ENCODE data around the gene OR5K4. TPM values are rescaled to one million over a fixed set of nuclear protein-coding genes. Genes with fewer than 3 reads are reported as not detected.

The OR5K4 gene
- total and polyA plus RNA-seq, 2 donors (not counting 1 experiment from before 2014, with no cell fraction given), result not detected

GRCh38 chr3:98367464-98368246, 14.0 kb downstream of the OR5K4 start:
- Mint-ChIP-seq H3K9me3 (ENCODE audit: insufficient read depth) (no peaks in the 10 kb centered on the region), H3K4me3 (no peak overlapping the region), H3K27me3 (peaks cover 6% of the 10 kb centered on the region), H3K4me1 (no peaks in the 10 kb centered on the region), H3K27ac (no peak overlapping the region)
- H3K9ac ChIP-seq (ENCODE audit: low read length), result no peak overlapping the region
- no peak overlapping the region for H3K4me2 ChIP-seq (replicated peaks; ENCODE audit: low read depth, low read length, poor library complexity, severe bottlenecking)
- H3K9me3 ChIP-seq (ENCODE audit: control extremely low read depth in 1 of 3, control insufficient read depth in 2 of 3, insufficient read depth in 1 of 3, low read length in 2 of 3), result no peaks in the 10 kb centered on the region
- H3K4me1 ChIP-seq (ENCODE audit: control insufficient read depth in 2 of 2, insufficient read depth in 2 of 2, low read length in 2 of 2), result no peaks in the 10 kb centered on the region
- no peak for DNase-seq
- no peak for ATAC-seq (ENCODE audit: low read depth)
- H3K36me3 ChIP-seq (replicated peaks in 1 of 2; ENCODE audit: control extremely low read depth in 1 of 2, control insufficient read depth in 1 of 2, extremely low read depth in 1 of 2, insufficient read depth in 2 of 2, low read length in 1 of 2), result no peaks in the 10 kb centered on the region
- TF ChIP-seq EZH2 (IDR thresholded peaks at IDR 0.05; ENCODE audit: borderline replicate concordance, insufficient read depth, low read depth, low read length, poor library complexity, severe bottlenecking) (no peak), CTCF (IDR thresholded peaks at IDR 0.05) (no peak)
- CTCF ChIA-PET, result no interaction called here
- no peak overlapping the region for H3K27ac ChIP-seq (ENCODE audit: low read length in 2 of 2)
- 42% methylated on average over 1 of the region's 4 CpGs for WGBS (ENCODE audit: insufficient coverage)
- H2AFZ ChIP-seq (ENCODE audit: insufficient read depth, low read depth, low read length, poor library complexity, severe bottlenecking), result no peak overlapping the region
- POLR2A ChIA-PET, result no interaction called here
- H3K27me3 ChIP-seq (replicated peaks in 1 of 4; ENCODE audit: control extremely low read depth in 1 of 4, control insufficient read depth in 3 of 4, insufficient read depth in 4 of 4, low read length in 3 of 4), result no peaks in the 10 kb centered on the region
- no peaks in the 10 kb centered on the region for H4K20me1 ChIP-seq (ENCODE audit: control insufficient read depth, insufficient read depth, low read length, poor library complexity, severe bottlenecking)
- intact Hi-C loops (cut with micrococcal nuclease), result no loop called here
- no peak overlapping the region for H3K4me3 ChIP-seq (ENCODE audit: control extremely low read depth in 1 of 5, extremely low read depth in 1 of 5, insufficient read depth in 1 of 5, low read depth in 2 of 5, low read length in 4 of 5)
- H3K79me2 ChIP-seq (ENCODE audit: control insufficient read depth, insufficient read depth, low read length), result no peaks in the 10 kb centered on the region

- ChIA-PET CTCF (no interaction called here), POLR2A (no interaction called here)
- TF ChIP-seq CTCF (IDR thresholded peaks at IDR 0.05), result no peak
- no peak for TF ChIP-seq EZH2 (IDR thresholded peaks at IDR 0.05; ENCODE audit: borderline replicate concordance, insufficient read depth, low read depth, low read length, poor library complexity, severe bottlenecking)
- H4K20me1 ChIP-seq (ENCODE audit: control insufficient read depth, insufficient read depth, low read length, poor library complexity, severe bottlenecking), result no peaks in the 10 kb centered on the region
- H3K4me1 ChIP-seq (ENCODE audit: control insufficient read depth in 2 of 2, insufficient read depth in 2 of 2, low read length in 2 of 2), result no peaks in the 10 kb centered on the region
- no peak overlapping the region for H3K4me3 Mint-ChIP-seq
- no peaks in the 10 kb centered on the region for H3K27me3 ChIP-seq (replicated peaks in 1 of 4; ENCODE audit: control extremely low read depth in 1 of 4, control insufficient read depth in 3 of 4, insufficient read depth in 4 of 4, low read length in 3 of 4)
- H3K79me2 ChIP-seq (ENCODE audit: control insufficient read depth, insufficient read depth, low read length), result no peaks in the 10 kb centered on the region
- peaks cover 6% of the 10 kb centered on the region for H3K27me3 Mint-ChIP-seq
- no peak overlapping the region for H3K9ac ChIP-seq (ENCODE audit: low read length)
- no peak overlapping the region for H3K27ac Mint-ChIP-seq
- no peak overlapping the region for H3K4me2 ChIP-seq (replicated peaks; ENCODE audit: low read depth, low read length, poor library complexity, severe bottlenecking)
- H3K36me3 ChIP-seq (replicated peaks in 1 of 2; ENCODE audit: control extremely low read depth in 1 of 2, control insufficient read depth in 1 of 2, extremely low read depth in 1 of 2, insufficient read depth in 2 of 2, low read length in 1 of 2), result no peaks in the 10 kb centered on the region
- no peak overlapping the region for H3K27ac ChIP-seq (ENCODE audit: low read length in 2 of 2)
- DNase-seq (no peak), ATAC-seq (ENCODE audit: low read depth) (no peak)
- H3K4me1 Mint-ChIP-seq, result no peaks in the 10 kb centered on the region
- no peak overlapping the region for H3K4me3 ChIP-seq (ENCODE audit: control extremely low read depth in 1 of 5, extremely low read depth in 1 of 5, insufficient read depth in 1 of 5, low read depth in 2 of 5, low read length in 4 of 5)
- no peaks in the 10 kb centered on the region for H3K9me3 ChIP-seq (ENCODE audit: control extremely low read depth in 1 of 3, control insufficient read depth in 2 of 3, insufficient read depth in 1 of 3, low read length in 2 of 3)
- H3K9me3 Mint-ChIP-seq (ENCODE audit: insufficient read depth), result no peaks in the 10 kb centered on the region
- intact Hi-C loops (cut with micrococcal nuclease), result no loop called here
- no peak overlapping the region for H2AFZ ChIP-seq (ENCODE audit: insufficient read depth, low read depth, low read length, poor library complexity, severe bottlenecking)
Observed at GRCh38 chr3:98371186-98371585, 17.5 kb downstream of the OR5K4 start.
